PC-9 (cell line): Measurements from ENCODE around the gene FAM177B. TPM values are rescaled to one million over a fixed set of nuclear protein-coding genes. Genes with fewer than 3 reads are reported as not detected.

ENCODE experiments used
- BruUV-seq: library from RNA; stranded (reverse); fragments of 400-500 nt; replicated peaks from 2 replicates; lab custom pipeline; 2021; lab: Mats Ljungman, UMichigan
- CTCF ChIA-PET: fragments of 300-600 bp; sonication (Branson Sonifier 250); formaldehyde crosslinking; loops from one replicate; lab custom pipeline; 2022; ENCODE audit warnings: antibody characterized with exemption; lab: Charles Lee
- POLR2A ChIA-PET: fragments of 300-600 bp; sonication (Branson Sonifier 250); formaldehyde crosslinking; loops from one replicate; lab custom pipeline; 2022; ENCODE audit warnings: antibody characterized with exemption; ENCODE audit not compliant: unreplicated experiment; lab: Charles Lee
- DNase-seq, 2 experiments: peaks; one replicate each; pipeline versions ENCODE4 v3.0.0 to v3.0.0-alpha.2; 2015 to 2022; ENCODE audit warnings: mixed read lengths in 1 of 2
- H2AFZ ChIP-seq: fragments of 200-600 bp; sonication (generic); 2 replicates; pipeline ENCODE4 v1.8.1; 2017; ENCODE audit warnings: antibody characterized with exemption
- H3F3A ChIP-seq: fragments of 200-600 bp; sonication (generic); 2 replicates; pipeline ENCODE4 v1.8.1; 2017; ENCODE audit warnings: antibody characterized with exemption, mild to moderate bottlenecking, low read depth; ENCODE audit not compliant: insufficient read depth
- H3K27ac ChIP-seq: fragments of 200-600 bp; sonication (generic); 2 replicates; pipeline ENCODE4 v1.6.1; 2016; ENCODE audit warnings: mixed run types
- H3K27me3 ChIP-seq: fragments of 200-600 bp; sonication (generic); 2 replicates; pipeline ENCODE4 v1.6.1; 2016; ENCODE audit warnings: low read depth, mixed run types; ENCODE audit not compliant: insufficient read depth
- H3K36me3 ChIP-seq: fragments of 200-600 bp; sonication (generic); 2 replicates; pipeline ENCODE4 v1.6.1; 2016; ENCODE audit warnings: low read depth, mixed run types
- H3K4me1 ChIP-seq: fragments of 200-600 bp; sonication (generic); replicated peaks from 2 replicates; pipeline ENCODE4 v1.6.1; 2016; ENCODE audit warnings: mixed run types; ENCODE audit not compliant: insufficient read depth
- H3K4me2 ChIP-seq: fragments of 200-600 bp; sonication (generic); 2 replicates; pipeline ENCODE4 v1.6.1; 2017; ENCODE audit warnings: mixed run types
- H3K4me3 ChIP-seq: fragments of 200-600 bp; sonication (generic); 2 replicates; pipeline ENCODE4 v1.6.1; 2016; ENCODE audit warnings: mixed run types
- H3K79me2 ChIP-seq: fragments of 200-600 bp; sonication (generic); 2 replicates; pipeline ENCODE4 v1.6.1; 2017; ENCODE audit warnings: low read depth, mixed run types
- H3K9me2 ChIP-seq: fragments of 200-600 bp; sonication (generic); 2 replicates; pipeline ENCODE4 v1.8.1; 2017; ENCODE audit warnings: mild to moderate bottlenecking; ENCODE audit not compliant: insufficient read depth
- H3K9me3 ChIP-seq: fragments of 200-600 bp; sonication (generic); 2 replicates; pipeline ENCODE4 v1.8.1; 2016; ENCODE audit warnings: low read depth; ENCODE audit not compliant: insufficient read depth
- H4K20me1 ChIP-seq: fragments of 200-600 bp; sonication (generic); 2 replicates; pipeline ENCODE4 v1.8.1; 2017; ENCODE audit not compliant: insufficient read depth
- CTCF ChIP-seq: fragments of 200-600 bp; sonication (generic); conservative IDR thresholded peaks from 2 replicates; pipeline ENCODE4 v1.6.1; 2017; ENCODE audit warnings: mixed run types, antibody characterized with exemption, mild to moderate bottlenecking, moderate library complexity
- EZH2 ChIP-seq: fragments of 200-600 bp; sonication (generic); IDR thresholded peaks from 2 replicates; pipeline ENCODE4 v1.8.0; 2017; ENCODE audit warnings: antibody characterized with exemption, low read depth
- intact Hi-C: fragments of 100-400 bp; cut with micrococcal nuclease; formaldehyde crosslinking; loops from one replicate; pipeline ENCODE4 v1.10.0; 2022; ENCODE audit not compliant: unreplicated experiment
- total RNA-seq: library from RNA; stranded (reverse); gene quantifications from 2 replicates; pipeline ENCODE4 v1.2.3, GENCODE V29; 2021

FAM177B gene
- total RNA-seq, 1 experiment from 2014 or later: not detected

GRCh38 chr1:222696741-222697140 lies 40.3 kb upstream of the FAM177B start:
- CTCF ChIA-PET: no interaction called here
- BruUV-seq: no TSS peak

GRCh38 chr1:222697203-222697602 lies 39.8 kb upstream of the FAM177B start:
- no peak overlapping the region for H3K4me3 ChIP-seq
- H3F3A ChIP-seq: no peaks in the 10 kb centered on the region
- no peak for TF ChIP-seq CTCF
- H3K4me1 ChIP-seq: no peaks in the 10 kb centered on the region
- ChIA-PET CTCF (no interaction called here), POLR2A (interaction anchor here (0.6 kb wide), 1 partner anchor 14 kb away, joined by 4 read pairs; no protein-coding TSS in a partner anchor)
- H3K27ac ChIP-seq: no peak overlapping the region
- no peaks in the 10 kb centered on the region for H3K79me2 ChIP-seq
- no TSS peak for BruUV-seq
- no peaks in the 10 kb centered on the region for H3K9me3 ChIP-seq
- H3K36me3 ChIP-seq: peaks cover 6% of the 10 kb centered on the region
- H3K27me3 ChIP-seq: no peaks in the 10 kb centered on the region
- no peaks in the 10 kb centered on the region for H4K20me1 ChIP-seq
- H2AFZ ChIP-seq: no peak overlapping the region
- no peaks in the 10 kb centered on the region for H3K9me2 ChIP-seq
- H3K4me2 ChIP-seq: no peak overlapping the region
- intact Hi-C loops: no loop called here
- DNase-seq: no peak

More at GRCh38 chr1:222696741-222697140, 40.3 kb upstream of the FAM177B start:
- H4K20me1 ChIP-seq: no peaks in the 10 kb centered on the region
- peaks cover 6% of the 10 kb centered on the region; the same call in 1 of the 2 replicates for H3K36me3 ChIP-seq
- no peaks in the 10 kb centered on the region for H3K27me3 ChIP-seq
- H3K9me3 ChIP-seq: no peaks in the 10 kb centered on the region
- no peak overlapping the region for H2AFZ ChIP-seq
- POLR2A ChIA-PET: no interaction called here
- H3K4me2 ChIP-seq: no peak overlapping the region
- DNase-seq: no peak
- H3K9me2 ChIP-seq: no peaks in the 10 kb centered on the region
- no peak for TF ChIP-seq CTCF
- no peak for TF ChIP-seq EZH2
- no peak overlapping the region for H3K4me3 ChIP-seq
- H3K79me2 ChIP-seq: no peaks in the 10 kb centered on the region
- intact Hi-C loops: no loop called here
- H3F3A ChIP-seq: no peaks in the 10 kb centered on the region
- no peaks in the 10 kb centered on the region for H3K4me1 ChIP-seq
- no peak overlapping the region for H3K27ac ChIP-seq

DNA sequence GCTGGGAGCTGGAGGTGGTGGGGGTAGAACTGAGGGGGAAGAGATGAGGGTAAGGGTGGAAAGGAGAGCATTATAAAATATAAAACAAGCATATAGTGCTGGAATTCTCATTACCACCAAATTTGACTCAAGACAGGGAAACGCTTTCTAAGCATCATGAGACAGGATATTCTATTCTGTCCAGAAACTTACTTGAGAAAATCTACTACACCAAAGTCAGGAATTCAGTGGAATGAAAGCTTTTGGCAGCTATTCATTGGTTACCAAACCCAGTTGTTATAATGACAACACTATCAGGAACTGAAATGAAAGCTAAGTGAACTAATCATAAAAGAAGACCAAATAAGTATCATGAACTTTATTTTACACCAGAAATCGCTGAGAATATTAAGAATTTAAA lies 39.2 kb upstream of the FAM177B start:
- H3K27ac ChIP-seq: no peak overlapping the region
- H2AFZ ChIP-seq: no peak overlapping the region
- no peaks in the 10 kb centered on the region for H3F3A ChIP-seq
- no peak for DNase-seq
- no peaks in the 10 kb centered on the region for H3K9me3 ChIP-seq
- H3K36me3 ChIP-seq: peaks cover 6% of the 10 kb centered on the region
- TF ChIP-seq CTCF (no peak), EZH2 (no peak)
- no peaks in the 10 kb centered on the region for H3K79me2 ChIP-seq
- no peak overlapping the region for H3K4me2 ChIP-seq
- CTCF ChIA-PET: no interaction called here
- H4K20me1 ChIP-seq: no peaks in the 10 kb centered on the region
- POLR2A ChIA-PET: interaction anchor here (0.6 kb wide), 1 partner anchor 13 kb away, joined by 4 read pairs; no protein-coding TSS in a partner anchor
- intact Hi-C loops: no loop called here
- H3K27me3 ChIP-seq: no peaks in the 10 kb centered on the region
- H3K4me1 ChIP-seq: no peaks in the 10 kb centered on the region
- no peaks in the 10 kb centered on the region for H3K9me2 ChIP-seq
- no TSS peak for BruUV-seq
- no peak overlapping the region for H3K4me3 ChIP-seq
